PC-3 (cell line): Measurements from ENCODE around the gene SAFB.

Source experiments
- CTCF ChIP-seq: fragments of 300-600 bp; sonication (generic); conservative IDR thresholded peaks from 2 replicates; pipeline ENCODE4 v1.5.1; 2017; ENCODE audit warnings: antibody characterized with exemption, low read depth, mild to moderate bottlenecking, low read length
- EZH2 ChIP-seq: fragments of 300-600 bp; sonication (generic); IDR thresholded peaks from one replicate; pipeline ENCODE4 v1.6.1; 2017; ENCODE audit warnings: antibody characterized with exemption, mild to moderate bottlenecking, low read length; ENCODE audit not compliant: unreplicated experiment
- EZH2phosphoT487 ChIP-seq: fragments of 300-600 bp; sonication (generic); IDR thresholded peaks from 2 replicates; pipeline ENCODE4 v1.6.1; 2018; ENCODE audit warnings: mild to moderate bottlenecking, antibody characterized with exemption, low read length, borderline replicate concordance

GRCh38 chr19:5621311-5621944 lies 1.5 kb upstream of the SAFB start:
- no peak for TF ChIP-seq EZH2
- TF ChIP-seq CTCF: no peak
- no peak for TF ChIP-seq EZH2phosphoT487
